HG03097 (cell line): ENCODE results near the gene ATP2B3.

Experiments
- ATAC-seq: cut with Tn5 transposase; IDR thresholded peaks from one replicate; pipeline ENCODE4 v1.9.1; 2021; ENCODE audit not compliant: unreplicated experiment, low FRiP score

The ATP2B3 gene

GRCh38 chrX:153564047-153564606 is 46.7 kb downstream of the ATP2B3 start:
- no peak for ATAC-seq

- ATAC-seq: no peak
Observed at GRCh38 chrX:153565996-153566580, 48.6 kb downstream of the ATP2B3 start.

- ATAC-seq: no peak
Observed at GRCh38 chrX:153568451-153569011, 51.1 kb downstream of the ATP2B3 start.

- no peak for ATAC-seq
Observed at GRCh38 chrX:153569475-153569874, 52.0 kb downstream of the ATP2B3 start.

- no peak for ATAC-seq
Observed at GRCh38 chrX:153571534-153571908, 54.1 kb downstream of the ATP2B3 start.

- ATAC-seq: no peak
Observed at GRCh38 chrX:153572601-153573000, 55.2 kb downstream of the ATP2B3 start.

GRCh38 chrX:153573984-153574383 is 56.5 kb downstream of the ATP2B3 start:
- no peak for ATAC-seq

GRCh38 chrX:153576239-153576870 is 58.9 kb downstream of the ATP2B3 start:
- ATAC-seq: no peak

GRCh38 chrX:153576961-153577360 is 59.5 kb downstream of the ATP2B3 start:
- no peak for ATAC-seq

- ATAC-seq: no peak
Observed at GRCh38 chrX:153578200-153578835, 60.9 kb downstream of the ATP2B3 start.

- ATAC-seq: no peak
Observed at GRCh38 chrX:153578889-153579288, 61.4 kb downstream of the ATP2B3 start.

GRCh38 chrX:153580700-153581386 is 63.4 kb downstream of the ATP2B3 start:
- no peak for ATAC-seq

GRCh38 chrX:153582896-153583295 is 65.5 kb downstream of the ATP2B3 start:
- peak; percentile 95 for ATAC-seq

- ATAC-seq: no peak
Observed at GRCh38 chrX:153583433-153583832, 66.0 kb downstream of the ATP2B3 start.

- no peak for ATAC-seq
Observed at GRCh38 chrX:153585827-153586226, 68.4 kb downstream of the ATP2B3 start.

- no peak for ATAC-seq
Observed at GRCh38 chrX:153587342-153587741, 69.9 kb downstream of the ATP2B3 start.

GRCh38 chrX:153588021-153588781 is 70.8 kb downstream of the ATP2B3 start:
- no peak for ATAC-seq

- no peak for ATAC-seq
Observed at GRCh38 chrX:153588782-153589446, 71.5 kb downstream of the ATP2B3 start.
